Fibroblast of pulmonary artery (primary cell): ENCODE results near the gene DOK3.

Experiments used
- DNase-seq: peaks from one replicate; pipeline ENCODE4 v3.0.0-alpha.2; 2010; ENCODE audit warnings: low read depth
- H3K4me3 ChIP-seq: replicated peaks from 2 replicates; pipeline ENCODE4 v1.5.1; 2011; ENCODE audit warnings: low read depth, mild to moderate bottlenecking, control low read depth, low read length, moderate library complexity
- CTCF ChIP-seq: IDR thresholded peaks from 2 replicates; pipeline ENCODE4 v1.5.1; 2011; ENCODE audit warnings: mild to moderate bottlenecking, control low read depth, low read length, inconsistent platforms; ENCODE audit errors: missing control alignments

DOK3 gene

DNA sequence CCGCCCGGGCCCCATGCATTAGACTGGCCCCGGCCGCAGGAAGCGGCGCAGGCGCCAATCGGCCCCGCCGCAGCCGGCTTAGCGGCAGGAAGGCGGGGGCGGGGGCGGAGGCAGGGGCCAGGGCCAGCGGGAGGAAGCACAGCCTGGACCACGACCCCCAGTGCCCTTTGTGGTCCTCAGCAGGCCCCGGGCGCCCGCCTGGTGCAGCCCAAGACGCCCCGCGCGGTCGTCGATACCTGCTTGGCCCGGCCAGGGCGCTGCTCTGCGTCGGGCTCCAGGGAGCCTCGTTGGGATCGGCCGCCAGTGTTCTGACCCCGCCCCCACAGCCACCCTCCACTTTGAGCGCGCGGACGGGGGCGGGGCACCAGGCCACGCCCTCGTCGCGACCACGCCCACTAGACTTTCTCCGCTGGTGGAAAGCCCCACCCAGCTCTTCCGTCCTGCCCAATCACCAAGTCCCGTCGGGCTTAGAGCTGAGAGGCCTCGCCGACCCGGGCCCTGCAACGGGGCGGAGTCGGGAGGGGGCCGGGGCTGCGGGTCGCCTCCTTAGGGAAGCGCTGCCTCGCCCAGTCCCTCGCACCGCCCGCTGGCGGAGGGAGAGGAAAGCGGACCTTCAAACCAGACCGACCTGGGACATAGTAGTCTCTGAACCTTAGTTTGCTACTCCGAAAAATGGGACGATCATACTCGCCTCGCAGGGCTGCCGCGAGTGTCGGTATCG, 12.2 kb downstream of the DOK3 start, which contains the start of gene PDLIM7:
Gene PDLIM7 (minus strand): TSS at position 313 of the 721 bp plus-strand sequence. CDS start 1,092 bp downstream, outside the sequence.
- H3K4me3 ChIP-seq, result peak within 1 kb of the TSS; percentile 83
- DNase-seq, result peak; percentile 98
- TF ChIP-seq CTCF, result peak; percentile 3

- DNase-seq, result peak; percentile 92
- no peak for TF ChIP-seq CTCF
- peak overlapping the region; percentile 83 for H3K4me3 ChIP-seq
Observed at GRCh38 chr5:177496727-177497291, 12.8 kb downstream of the DOK3 start.

DNA sequence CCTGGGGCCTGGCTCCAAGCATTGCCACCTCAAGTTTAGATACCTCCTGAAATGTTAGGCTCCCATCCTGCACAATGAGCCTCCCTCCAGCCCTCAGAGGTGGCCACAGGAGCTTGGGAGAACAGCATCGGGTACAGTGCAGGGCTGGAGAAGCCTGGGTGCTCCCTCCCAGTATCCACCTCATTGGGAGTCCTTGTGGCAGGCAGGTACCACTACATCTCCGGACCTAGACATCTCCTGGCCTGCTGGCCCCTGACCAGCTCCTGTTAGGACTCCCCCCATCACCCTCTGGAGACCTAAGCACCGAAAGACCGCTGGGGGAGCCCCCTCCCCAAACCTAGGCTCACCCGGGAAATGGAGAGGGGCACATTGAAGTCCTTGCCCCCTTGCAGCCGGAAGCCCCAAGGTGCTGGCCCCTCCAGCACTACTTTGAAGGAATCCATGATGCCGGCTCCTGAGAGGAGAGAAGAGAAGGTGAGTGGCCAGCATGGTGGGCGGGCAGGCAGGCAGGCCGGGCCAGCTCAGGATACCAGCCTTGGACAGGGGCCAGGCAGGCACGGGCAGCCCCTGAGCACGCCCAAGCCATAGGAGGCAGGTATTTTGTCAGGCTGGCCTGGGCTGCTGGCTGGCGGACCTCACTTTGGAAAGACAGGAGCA, 13.4 kb downstream of the DOK3 start:
- TF ChIP-seq CTCF, result peak; percentile 39
- peak overlapping the region; percentile 83 for H3K4me3 ChIP-seq
- peak; percentile 72 for DNase-seq

- no peak for TF ChIP-seq CTCF
- DNase-seq, result peak; percentile 93
- peak overlapping the region; percentile 83 for H3K4me3 ChIP-seq
Observed at GRCh38 chr5:177495243-177496060, 14.2 kb downstream of the DOK3 start.

DNA sequence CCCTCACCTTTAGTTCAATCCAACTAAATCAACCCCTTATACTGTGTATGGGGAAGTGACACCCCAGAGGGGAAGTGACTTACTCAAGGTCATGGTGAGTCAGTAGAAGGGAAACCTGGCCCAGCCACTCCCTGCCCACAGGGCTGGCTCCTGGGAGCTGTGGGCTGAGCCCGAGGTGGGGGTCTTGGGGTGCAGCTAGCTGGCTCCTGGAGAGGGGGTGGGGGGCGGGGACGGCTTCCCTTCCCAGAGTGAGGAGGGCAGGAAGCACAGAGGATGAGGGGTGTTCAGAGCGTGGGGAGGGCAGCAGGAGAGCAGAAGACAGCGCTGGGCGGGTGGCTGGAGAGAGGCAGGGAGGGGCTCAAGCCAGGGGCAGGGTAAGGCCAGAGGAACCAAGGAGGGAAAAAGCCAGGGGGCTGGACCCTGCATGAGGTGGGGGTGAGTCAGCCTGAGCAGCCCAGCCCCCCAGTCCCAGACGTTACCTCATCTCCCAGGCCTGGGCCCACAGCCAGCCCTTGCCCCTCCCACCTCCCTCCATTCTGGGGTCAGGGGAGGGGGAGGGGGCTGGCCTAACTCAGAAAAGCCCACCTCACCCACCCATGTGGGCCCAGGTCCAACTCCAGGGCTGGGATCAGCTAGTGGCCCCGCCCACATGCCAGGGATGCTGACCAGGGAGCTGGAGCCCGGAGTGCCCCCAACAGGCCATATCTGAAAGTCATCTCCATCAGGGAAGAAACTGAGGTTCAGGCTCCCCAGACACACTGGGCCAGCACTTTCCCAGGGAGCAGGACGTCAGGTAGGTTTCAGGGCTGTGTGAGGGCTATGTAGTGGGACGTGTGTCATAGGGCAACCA, 15.1 kb downstream of the DOK3 start:
- peak; percentile 90 for DNase-seq
- H3K4me3 ChIP-seq, result peak overlapping the region; percentile 83
- peak; percentile 30 for TF ChIP-seq CTCF
